Activated effector memory CD4-positive, alpha-beta T cell treated with anti-CD3 and anti-CD28 coated beads, Interleukin-2, amount 50 U/mL, for 16 hours (primary cell): Measurements from ENCODE around the gene HJV.

Source experiments
- DNase-seq: peaks from one replicate; pipeline ENCODE4 v3.0.0-alpha.2; 2020

HJV gene

GRCh38 chr1:146020058-146021049, 1.2 kb downstream of the HJV start:
- DNase-seq, result no peak

- no peak for DNase-seq
Observed at GRCh38 chr1:146019231-146020057, 2.1 kb downstream of the HJV start.

- no peak for DNase-seq
Observed at GRCh38 chr1:146016891-146017290, 4.6 kb downstream of the HJV start.

- DNase-seq, result no peak
Observed at GRCh38 chr1:146013559-146013922, 8.0 kb downstream of the HJV start.

- peak; percentile 76 for DNase-seq
Observed at GRCh38 chr1:146012703-146013558, 8.6 kb downstream of the HJV start.

- DNase-seq, result no peak
Observed at GRCh38 chr1:146010126-146010738, 11.3 kb downstream of the HJV start.

- DNase-seq, result no peak
Observed at GRCh38 chr1:146007489-146008133, 13.9 kb downstream of the HJV start.

GRCh38 chr1:146001709-146002108, 19.8 kb downstream of the HJV start:
- DNase-seq, result no peak

GRCh38 chr1:145999321-146000024, 22.1 kb downstream of the HJV start:
- DNase-seq, result no peak

- no peak for DNase-seq
Observed at GRCh38 chr1:145997718-145998023, 23.9 kb downstream of the HJV start.

GRCh38 chr1:145997016-145997717, 24.4 kb downstream of the HJV start:
- peak; percentile 84 for DNase-seq

GRCh38 chr1:145996433-145997015, 25.0 kb downstream of the HJV start, which contains the start of gene TXNIP:
TSS of gene TXNIP (minus strand) at chr1:145996579. CDS start at chr1:145996266, 313 bp downstream.
- DNase-seq, result peak; percentile 98

GRCh38 chr1:145995964-145996432, 25.5 kb downstream of the HJV start:
- DNase-seq, result no peak

- DNase-seq, result peak; percentile 47
Observed at GRCh38 chr1:145995148-145995881, 26.2 kb downstream of the HJV start.

GRCh38 chr1:145994391-145995120, 27.0 kb downstream of the HJV start:
- peak; percentile 77 for DNase-seq

GRCh38 chr1:145993618-145994390, 27.7 kb downstream of the HJV start:
- peak; percentile 53 for DNase-seq

GRCh38 chr1:145992958-145993617, 28.4 kb downstream of the HJV start:
- DNase-seq, result no peak
